Calu3 (cell line): ENCODE measurements around the gene FADS1. TPM values are rescaled to one million over a fixed set of nuclear protein-coding genes. Genes with fewer than 3 reads are reported as not detected.

Experiments used
- BruUV-seq: library from RNA; stranded (reverse); fragments of 400-500 nt; replicated peaks from 2 replicates; lab custom pipeline; 2021; lab: Mats Ljungman, UMichigan
- CTCF ChIA-PET: fragments of 300-600 bp; sonication (Branson Sonifier 250); formaldehyde crosslinking; loops from one replicate; lab custom pipeline; 2022; ENCODE audit warnings: antibody characterized with exemption; lab: Charles Lee
- DNase-seq: peaks from one replicate; pipeline ENCODE4 v3.0.0; 2022
- H3K27ac Mint-ChIP-seq: one replicate; pipeline ENCODE4 v1.8.0; 2022; ENCODE audit warnings: mixed read lengths; ENCODE audit not compliant: unreplicated experiment
- H3K27me3 Mint-ChIP-seq: one replicate; pipeline ENCODE4 v1.8.0; 2022; ENCODE audit warnings: mixed read lengths; ENCODE audit not compliant: unreplicated experiment
- H3K36me3 Mint-ChIP-seq: one replicate; pipeline ENCODE4 v1.8.0; 2022; ENCODE audit warnings: mild to moderate bottlenecking, moderate library complexity, mixed read lengths; ENCODE audit not compliant: insufficient read depth, unreplicated experiment
- H3K4me1 Mint-ChIP-seq: one replicate; pipeline ENCODE4 v1.8.0; 2022; ENCODE audit warnings: mild to moderate bottlenecking, low read depth, mixed read lengths; ENCODE audit not compliant: unreplicated experiment
- H3K4me3 Mint-ChIP-seq: one replicate; pipeline ENCODE4 v1.8.0; 2022; ENCODE audit warnings: mild to moderate bottlenecking, low read depth, moderate library complexity, mixed read lengths; ENCODE audit not compliant: unreplicated experiment
- H3K9me3 Mint-ChIP-seq: one replicate; pipeline ENCODE4 v1.8.0; 2022; ENCODE audit warnings: low read depth, mixed read lengths; ENCODE audit not compliant: unreplicated experiment
- CTCF ChIP-seq: fragments of 200-600 bp; IDR thresholded peaks from one replicate; pipeline ENCODE4 v1.8.0; 2022; ENCODE audit warnings: antibody characterized with exemption; ENCODE audit not compliant: unreplicated experiment
- intact Hi-C: fragments of 100-400 bp; cut with micrococcal nuclease; formaldehyde crosslinking; loops from one replicate; pipeline ENCODE4 v1.10.0; 2022; ENCODE audit not compliant: unreplicated experiment
- total RNA-seq: library from RNA; stranded (reverse); gene quantifications from 2 replicates; pipeline ENCODE4 v1.2.3, GENCODE V29; 2022

Gene FADS1
- total RNA-seq, 1 experiment from 2014 or later: 74.1 TPM

GRCh38 chr11:61782299-61782698 lies 34.5 kb downstream of the FADS1 start:
- BruUV-seq: no TSS peak
- CTCF ChIA-PET: interaction anchor here (1.2 kb wide), 1 partner anchor 38 kb away, joined by 4 read pairs; no protein-coding TSS in a partner anchor
- TF ChIP-seq CTCF: no peak
- H3K27ac Mint-ChIP-seq: no peak overlapping the region
- intact Hi-C loops: no loop called here
- H3K4me3 Mint-ChIP-seq: no peak overlapping the region
- H3K36me3 Mint-ChIP-seq: peaks cover 67% of the 10 kb centered on the region
- H3K9me3 Mint-ChIP-seq: no peaks in the 10 kb centered on the region
- H3K4me1 Mint-ChIP-seq: no peaks in the 10 kb centered on the region
- H3K27me3 Mint-ChIP-seq: no peaks in the 10 kb centered on the region
- DNase-seq: no peak

DNA sequence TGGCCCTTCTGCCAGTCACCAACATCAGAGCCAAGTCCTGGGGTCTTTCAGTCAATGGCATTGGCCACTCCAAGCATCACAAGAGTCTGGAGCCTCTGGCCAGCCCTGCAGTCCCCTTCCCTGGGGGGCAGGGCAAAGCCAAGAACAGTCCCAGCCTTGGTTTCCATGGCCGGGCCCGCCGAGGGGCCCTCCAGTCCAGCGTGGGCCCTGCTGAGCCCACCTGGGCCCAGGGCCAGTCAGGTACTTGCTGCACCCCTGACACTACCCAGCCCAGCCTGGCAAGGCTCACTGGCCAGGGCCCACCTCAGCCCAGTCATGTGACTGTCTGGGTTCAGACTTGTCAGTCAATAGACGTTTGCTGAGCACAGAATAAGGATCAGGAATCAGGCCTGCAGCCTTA lies 35.2 kb downstream of the FADS1 start:
- CTCF ChIA-PET: interaction anchor here (0.5 to 1.2 kb wide), 2 partner anchors 35 to 38 kb away, joined by 3 to 4 read pairs; no protein-coding TSS in a partner anchor
- no peak for TF ChIP-seq CTCF
- Mint-ChIP-seq H3K27me3 (no peaks in the 10 kb centered on the region), H3K4me3 (no peak overlapping the region), H3K9me3 (no peaks in the 10 kb centered on the region), H3K4me1 (no peaks in the 10 kb centered on the region), H3K36me3 (peaks cover 62% of the 10 kb centered on the region), H3K27ac (no peak overlapping the region)
- intact Hi-C loops: no loop called here
- DNase-seq: no peak
- BruUV-seq: no TSS peak

DNA sequence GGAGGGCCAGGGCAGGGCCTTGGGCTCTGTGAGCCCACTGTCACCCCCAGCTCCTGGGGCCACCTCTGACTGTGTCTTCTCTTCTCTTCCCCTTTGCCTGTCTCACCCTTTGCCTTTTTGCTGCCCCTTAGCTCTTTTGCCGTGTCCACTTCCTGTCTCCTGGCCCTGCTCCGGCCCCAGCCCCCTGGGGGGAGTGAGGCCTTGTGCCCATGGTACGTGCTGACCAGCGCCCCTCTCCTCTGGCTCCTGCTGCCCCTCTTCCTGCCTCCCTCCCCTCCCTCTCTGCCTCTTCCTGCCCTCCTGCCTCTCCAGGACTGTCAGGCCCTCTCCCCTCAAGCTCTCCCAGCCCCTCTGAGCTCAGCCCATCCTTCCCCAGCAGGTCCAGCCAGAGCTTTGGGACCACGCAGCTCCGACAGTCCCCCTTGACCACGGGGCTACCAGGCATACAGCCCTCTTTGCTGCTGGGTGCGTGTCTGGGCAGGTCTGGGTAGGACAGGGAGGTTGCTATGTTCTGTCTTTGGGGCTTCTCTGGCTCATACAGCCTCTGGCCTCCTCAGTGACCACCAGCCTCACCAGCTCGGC lies 36.1 kb downstream of the FADS1 start:
- no peaks in the 10 kb centered on the region for H3K27me3 Mint-ChIP-seq
- BruUV-seq: no TSS peak
- H3K4me3 Mint-ChIP-seq: no peak overlapping the region
- no peak overlapping the region for H3K27ac Mint-ChIP-seq
- no peaks in the 10 kb centered on the region for H3K4me1 Mint-ChIP-seq
- H3K9me3 Mint-ChIP-seq: no peaks in the 10 kb centered on the region
- intact Hi-C loops: no loop called here
- TF ChIP-seq CTCF: no peak
- peaks cover 62% of the 10 kb centered on the region for H3K36me3 Mint-ChIP-seq
- CTCF ChIA-PET: no interaction called here
- no peak for DNase-seq

GRCh38 chr11:61779666-61780525 lies 36.9 kb downstream of the FADS1 start:
- Mint-ChIP-seq H3K4me1 (no peaks in the 10 kb centered on the region), H3K9me3 (no peaks in the 10 kb centered on the region), H3K4me3 (no peak overlapping the region), H3K27me3 (no peaks in the 10 kb centered on the region), H3K36me3 (peaks cover 63% of the 10 kb centered on the region), H3K27ac (no peak overlapping the region)
- CTCF ChIA-PET: no interaction called here
- TF ChIP-seq CTCF: no peak
- DNase-seq: no peak
- BruUV-seq: no TSS peak
- intact Hi-C loops: no loop called here
